ENCODE results near the gene HAUS1.
"Not testable (repeated sequence)": the region's sequence is repeated elsewhere in the genome, so short reads cannot be mapped to it uniquely, and the experiment has no call there.

Gene HAUS1

DNA sequence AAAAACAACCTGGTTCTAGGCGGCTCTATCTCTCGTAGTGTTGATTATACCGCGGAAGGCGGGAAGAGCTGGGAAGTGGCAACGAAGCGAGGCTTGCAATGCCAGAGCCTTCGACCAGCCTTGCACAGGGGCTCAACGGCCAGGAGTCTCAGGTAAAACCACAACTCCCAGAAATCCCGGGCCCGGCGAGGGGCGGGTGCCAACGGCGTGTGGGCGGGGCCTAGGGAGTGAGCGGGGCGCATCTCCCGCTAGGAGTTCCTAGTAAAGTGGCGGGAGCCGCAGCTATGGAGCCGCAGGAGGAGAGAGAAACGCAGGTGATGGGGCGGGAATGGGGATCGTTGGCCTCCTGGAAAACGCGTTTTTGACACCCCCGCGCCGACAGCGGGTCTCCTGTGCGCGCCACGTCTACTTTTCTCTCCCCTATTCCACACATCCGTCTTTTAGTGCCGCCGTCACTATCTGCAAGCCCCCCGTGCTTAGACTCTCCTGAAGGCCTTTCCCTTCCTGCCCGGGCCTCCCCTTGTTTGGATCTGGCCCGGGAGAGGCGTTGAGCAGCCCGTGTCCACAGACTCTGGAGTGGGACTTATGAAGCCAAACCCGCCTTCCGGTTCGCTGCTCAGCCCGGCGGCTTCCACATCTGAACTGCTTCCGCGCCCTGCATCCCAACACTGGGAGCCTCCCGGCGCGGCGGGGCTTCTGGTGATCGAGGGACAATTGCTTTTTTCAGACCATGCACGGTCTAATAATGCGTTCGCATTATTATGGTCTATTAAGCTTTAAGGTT, at the start of gene HAUS1:
Gene HAUS1, plus strand, starts transcription at position 258 of the 784 bp plus-strand sequence. Its CDS starts 27 bp downstream, at position 285.
- DNase-seq (ENCODE audit: low spot score): peak; percentile 92

DNA sequence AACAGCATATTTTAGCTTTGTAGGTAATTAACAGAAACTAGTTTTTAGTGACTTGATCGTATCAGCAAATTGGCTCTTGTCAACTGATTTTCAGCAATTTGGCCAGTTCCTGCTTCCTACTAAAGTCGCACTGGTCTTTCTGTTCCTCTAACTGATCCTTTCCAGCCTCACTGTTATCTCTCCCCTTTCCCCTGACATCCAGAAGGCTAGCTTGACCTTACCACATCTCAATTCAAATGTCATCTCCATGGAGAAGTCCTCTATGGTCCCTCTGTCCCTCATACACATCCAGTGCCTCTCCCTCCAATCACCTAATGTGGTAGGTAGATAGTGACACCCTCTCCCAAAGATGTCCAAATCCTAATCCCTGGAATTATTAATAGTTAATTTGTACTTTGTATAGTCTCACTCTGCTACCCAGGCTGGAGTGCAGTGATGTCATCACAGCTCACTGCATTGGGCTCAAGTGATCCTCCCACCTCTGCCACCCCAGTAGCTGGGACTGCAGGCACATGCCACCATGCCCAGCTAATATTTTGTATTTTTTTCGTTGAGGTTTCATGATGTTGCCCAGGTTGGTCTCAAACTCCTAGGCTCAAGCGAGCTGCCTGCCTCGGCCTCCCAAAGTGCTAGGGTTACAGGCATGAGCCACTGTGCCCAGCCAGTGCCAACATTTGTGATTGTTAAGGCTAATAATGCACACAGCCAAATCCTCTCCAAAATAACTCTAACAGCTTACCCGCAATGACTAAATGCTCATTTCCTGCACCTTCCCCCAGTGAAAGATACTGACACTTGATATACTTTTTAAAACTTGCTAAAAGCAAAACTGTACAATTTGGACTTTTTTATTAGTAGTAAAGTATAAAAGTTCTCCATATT, 49.0 kb upstream of the HAUS1 start:
- DNase-seq (ENCODE audit: low spot score): no peak

DNA sequence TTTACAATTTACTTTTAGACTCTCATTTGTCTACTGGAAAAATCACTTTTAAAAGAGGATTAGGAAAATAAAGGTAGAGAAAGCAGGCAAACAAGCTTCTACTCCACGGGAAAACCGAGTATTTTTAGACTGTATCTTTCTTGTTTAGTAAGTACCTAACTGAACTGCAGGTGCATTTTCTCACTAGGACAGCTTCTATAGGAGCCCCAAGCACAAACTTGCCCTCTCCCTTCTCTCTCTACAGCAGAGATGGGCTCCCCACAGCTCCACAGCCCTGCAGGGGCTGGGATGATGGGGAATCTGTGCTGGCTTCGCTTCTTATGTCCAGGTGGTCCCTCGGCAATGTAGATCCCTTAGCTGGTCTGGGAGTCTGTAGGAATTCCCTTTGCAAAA, 48.4 kb upstream of the HAUS1 start:
- DNase-seq (ENCODE audit: low spot score): no peak

- DNase-seq (ENCODE audit: low spot score): no peak
Measured at GRCh38 chr18:46060359-46060841, 43.8 kb upstream of the HAUS1 start.

- DNase-seq (ENCODE audit: low spot score): no peak
Measured at GRCh38 chr18:46061387-46061786, 42.8 kb upstream of the HAUS1 start.

- DNase-seq (ENCODE audit: low spot score): no peak
Measured at GRCh38 chr18:46061796-46062195, 42.4 kb upstream of the HAUS1 start.

- no peak for DNase-seq (ENCODE audit: low spot score)
Measured at GRCh38 chr18:46062781-46063180, 41.4 kb upstream of the HAUS1 start.

GRCh38 chr18:46067438-46068007, 36.7 kb upstream of the HAUS1 start:
- no peak for DNase-seq (ENCODE audit: low spot score)

- no peak for DNase-seq (ENCODE audit: low spot score)
Measured at GRCh38 chr18:46068763-46069162, 35.4 kb upstream of the HAUS1 start.

GRCh38 chr18:46069524-46069923, 34.7 kb upstream of the HAUS1 start:
- DNase-seq (ENCODE audit: low spot score): no peak

DNA sequence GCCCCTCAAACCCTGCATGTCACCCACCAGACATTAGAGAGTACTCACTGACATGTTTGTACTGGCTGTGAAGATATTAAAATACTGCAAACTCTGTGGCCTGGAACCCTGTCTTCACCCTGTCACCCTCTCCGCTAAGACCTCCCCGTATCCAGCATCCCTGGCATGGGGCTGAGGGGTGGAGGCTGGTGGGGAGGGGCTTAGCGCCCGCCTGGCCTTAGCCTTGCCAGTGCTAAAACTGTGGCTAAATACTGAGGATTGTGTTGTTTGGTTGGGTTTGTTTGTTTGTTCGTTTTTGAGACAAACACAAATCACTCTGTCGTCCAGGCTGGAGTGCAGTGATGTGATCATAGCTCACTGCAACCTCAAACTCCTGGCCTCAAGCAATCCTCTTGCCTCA, 34.0 kb upstream of the HAUS1 start:
- no peak for DNase-seq (ENCODE audit: low spot score)

GRCh38 chr18:46070815-46071652, 33.2 kb upstream of the HAUS1 start:
- peak; percentile 26 for DNase-seq (ENCODE audit: low spot score)

DNA sequence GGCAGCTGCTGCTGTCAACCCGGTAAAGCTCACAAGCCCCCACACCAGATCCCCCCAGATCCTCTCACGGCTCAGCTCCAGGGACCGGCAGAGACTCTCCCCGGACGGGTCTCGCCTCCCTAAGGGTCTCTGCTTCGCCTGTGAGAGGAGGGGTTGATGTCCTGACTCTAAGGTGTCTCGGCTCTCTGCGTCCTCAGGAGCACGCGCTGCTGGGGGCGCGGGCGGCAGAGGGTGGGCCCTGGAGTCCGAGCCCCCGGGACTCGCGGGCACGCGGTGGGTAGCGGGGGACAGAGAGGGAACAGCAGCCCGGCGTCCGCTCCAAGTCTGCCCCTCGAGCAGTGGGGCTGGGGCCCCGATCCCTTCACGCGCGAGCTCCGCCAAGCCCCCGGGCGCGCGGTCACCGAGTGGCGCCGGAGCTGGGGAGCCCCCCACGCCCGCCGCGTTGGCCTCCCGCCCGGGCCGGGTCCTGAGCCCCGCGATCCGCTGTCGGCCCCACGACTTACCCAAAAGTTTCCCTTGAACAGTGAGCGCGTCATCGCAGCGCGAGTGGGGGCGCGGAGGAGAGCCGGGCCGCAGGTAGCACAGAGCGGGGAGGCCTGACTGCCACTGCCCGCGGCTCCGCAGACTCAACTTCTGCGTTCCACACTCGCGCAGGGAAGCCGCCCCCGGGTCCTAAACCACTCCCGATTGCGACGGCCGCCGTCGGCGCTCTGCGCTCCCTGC, 32.4 kb upstream of the HAUS1 start, which contains the start of gene PSTPIP2:
Gene PSTPIP2, minus strand, starts transcription at position 608 of the 723 bp plus-strand sequence. Its CDS starts 72 bp downstream, at position 536.
- peak; percentile 47 for DNase-seq (ENCODE audit: low spot score)

- no peak for DNase-seq (ENCODE audit: low spot score)
Measured at GRCh38 chr18:46072376-46072867, 31.8 kb upstream of the HAUS1 start.

GRCh38 chr18:46072959-46073358, 31.2 kb upstream of the HAUS1 start:
- DNase-seq (ENCODE audit: low spot score): no peak

- peak; percentile 69 for DNase-seq (ENCODE audit: low spot score)
Measured at GRCh38 chr18:46073474-46074331, 30.5 kb upstream of the HAUS1 start.

GRCh38 chr18:46079336-46079735, 24.8 kb upstream of the HAUS1 start:
- DNase-seq (ENCODE audit: low spot score): no peak

DNA sequence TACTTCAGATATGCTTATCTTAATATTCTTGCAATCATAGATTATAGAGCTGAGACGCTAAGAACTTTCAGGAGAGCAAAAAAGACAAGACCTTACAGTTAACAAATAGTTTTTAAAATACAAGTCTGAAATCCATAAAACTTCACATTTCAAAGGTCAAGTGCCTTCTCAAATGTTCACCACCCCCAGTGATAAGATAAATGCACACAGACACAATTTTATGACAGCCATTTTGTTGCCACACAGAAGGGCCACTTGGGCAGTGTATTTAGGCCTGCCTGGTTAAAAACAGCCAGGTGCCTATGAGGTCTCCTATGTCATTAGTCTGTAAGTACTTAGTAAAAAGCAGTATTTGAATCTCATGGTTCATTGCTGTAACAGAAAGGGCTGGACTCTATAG, 24.0 kb upstream of the HAUS1 start:
- DNase-seq (ENCODE audit: low spot score): no peak

DNA sequence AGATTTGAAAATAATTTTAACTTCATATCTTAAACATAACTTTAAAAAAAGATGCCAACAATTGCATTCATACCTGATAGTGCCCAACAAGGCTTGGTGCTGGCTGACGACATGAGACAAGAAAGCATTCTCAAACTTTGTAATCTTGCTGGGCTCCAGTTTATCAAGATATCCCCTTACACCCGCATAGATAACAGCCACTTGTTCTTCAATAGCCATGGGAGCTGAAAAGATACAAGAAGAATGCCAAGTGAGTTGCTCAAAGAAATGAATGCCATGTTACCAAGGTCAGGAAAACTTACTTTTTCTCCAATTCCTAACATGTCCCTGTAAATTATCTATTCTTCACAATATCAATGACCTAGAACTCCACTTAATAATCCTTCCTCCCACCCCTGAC, 19.8 kb upstream of the HAUS1 start:
- no peak for DNase-seq (ENCODE audit: low spot score)

GRCh38 chr18:46088501-46088900, 15.7 kb upstream of the HAUS1 start:
- not testable (repeated sequence) for DNase-seq (ENCODE audit: low spot score)

All from Ammon's horn (tissue), 1 donor.